Fibroblast of gingiva (primary cell): ENCODE measurements around the gene RBM19.
"Not testable (repeated sequence)": the region's sequence is repeated elsewhere in the genome, so short reads cannot be mapped to it uniquely, and the experiment has no call there.

Experiments used
- DNase-seq: peaks from one replicate; pipeline ENCODE4 v3.0.0-alpha.2; 2011; ENCODE audit warnings: low read depth

The RBM19 gene

DNA sequence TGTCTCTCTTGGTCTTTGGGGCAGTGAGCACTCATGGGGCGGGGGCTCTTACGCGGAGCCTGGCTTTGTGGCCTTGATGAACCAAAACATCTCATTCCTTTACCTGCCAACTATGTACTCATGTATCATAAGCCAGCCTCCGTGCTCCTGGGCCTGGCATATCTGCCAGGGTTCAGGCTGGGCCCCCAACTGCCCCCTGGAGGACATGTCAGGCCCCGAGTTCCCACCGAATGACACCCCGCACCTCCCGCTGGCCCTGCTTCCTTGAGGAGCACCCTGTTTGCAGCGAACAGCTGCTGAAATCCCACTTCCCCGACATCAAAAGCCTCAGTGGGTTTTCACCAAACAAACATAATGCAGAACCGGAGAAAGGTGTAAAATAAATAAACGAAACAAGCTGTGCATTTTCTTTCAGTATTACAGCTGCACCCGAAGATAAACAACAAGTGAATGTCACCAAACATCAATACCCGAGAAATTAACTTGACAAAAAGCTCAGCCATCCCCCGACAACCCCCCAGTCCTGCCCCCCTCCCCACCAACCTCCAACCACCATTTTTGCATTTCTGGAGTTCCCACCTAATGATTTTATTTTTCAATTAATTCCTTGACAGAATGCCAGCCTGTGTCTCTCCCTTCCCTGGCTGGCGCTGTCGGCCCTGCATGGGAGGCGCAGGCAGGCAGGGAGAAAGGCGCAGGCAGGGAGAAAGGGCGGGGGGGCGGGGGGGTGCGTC is 139.2 kb downstream of the RBM19 start:
- DNase-seq: no peak

DNA sequence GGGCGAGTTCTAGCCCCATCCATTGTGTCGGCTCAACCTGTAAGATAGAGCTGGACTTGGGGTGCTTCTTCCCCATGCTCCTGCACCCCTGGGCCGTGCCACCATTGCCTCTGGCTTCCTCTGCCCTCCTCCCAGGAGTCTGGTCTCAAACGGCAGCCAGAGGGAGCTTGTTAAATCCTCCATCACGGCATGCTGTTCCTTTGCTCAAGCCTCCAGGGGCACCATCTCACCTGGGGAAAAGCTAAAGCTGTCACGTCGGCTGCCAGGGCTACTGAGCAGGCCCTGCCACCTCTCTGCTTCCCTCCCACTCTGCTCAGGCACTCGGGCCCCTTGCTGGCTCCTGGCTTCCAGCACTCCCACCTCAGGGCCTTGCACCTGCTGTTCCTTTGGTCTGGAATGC is 140.4 kb downstream of the RBM19 start:
- no peak for DNase-seq

GRCh38 chr12:113823816-113824215 is 142.3 kb downstream of the RBM19 start:
- DNase-seq: no peak

DNA sequence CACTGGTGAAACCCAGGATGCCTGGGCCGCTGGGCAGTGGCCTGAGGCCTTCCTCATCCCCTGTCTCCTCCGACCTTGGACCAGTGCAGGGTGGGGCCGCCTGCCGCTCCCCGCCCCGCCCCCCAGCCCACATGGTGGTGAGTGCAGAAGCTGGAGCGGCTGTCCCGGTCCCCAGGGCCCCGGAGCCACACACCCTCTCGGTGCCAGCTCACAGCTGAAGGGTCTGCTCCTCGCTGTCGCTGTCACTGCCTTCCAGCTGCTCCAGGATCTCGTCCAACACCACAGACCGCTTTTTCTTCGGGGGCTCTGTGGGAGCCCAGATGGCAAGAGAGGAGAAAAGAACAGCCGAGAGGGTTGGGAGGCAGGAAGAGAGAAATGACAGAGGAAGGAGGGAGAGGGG is 143.1 kb downstream of the RBM19 start:
- DNase-seq: no peak

DNA sequence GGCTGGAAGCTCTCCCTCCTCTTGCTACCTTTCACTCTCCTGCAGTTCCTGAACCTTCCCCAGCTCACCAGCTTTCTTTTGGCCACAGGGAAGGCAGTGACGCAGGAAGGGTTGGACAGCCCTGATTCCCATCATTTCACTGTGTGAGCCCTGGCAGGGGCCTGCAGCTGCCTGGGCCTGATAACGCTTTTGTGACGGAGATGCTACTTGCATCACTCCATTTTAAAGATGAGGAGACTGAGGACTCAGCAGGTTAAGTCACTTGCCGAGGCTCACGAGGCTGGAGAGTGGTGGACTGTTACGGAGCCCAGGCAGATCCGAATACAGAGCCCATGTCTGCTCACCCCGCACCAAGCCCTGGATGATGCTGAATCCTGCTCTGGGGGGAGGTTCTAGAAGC is 145.3 kb downstream of the RBM19 start:
- DNase-seq: no peak

DNA sequence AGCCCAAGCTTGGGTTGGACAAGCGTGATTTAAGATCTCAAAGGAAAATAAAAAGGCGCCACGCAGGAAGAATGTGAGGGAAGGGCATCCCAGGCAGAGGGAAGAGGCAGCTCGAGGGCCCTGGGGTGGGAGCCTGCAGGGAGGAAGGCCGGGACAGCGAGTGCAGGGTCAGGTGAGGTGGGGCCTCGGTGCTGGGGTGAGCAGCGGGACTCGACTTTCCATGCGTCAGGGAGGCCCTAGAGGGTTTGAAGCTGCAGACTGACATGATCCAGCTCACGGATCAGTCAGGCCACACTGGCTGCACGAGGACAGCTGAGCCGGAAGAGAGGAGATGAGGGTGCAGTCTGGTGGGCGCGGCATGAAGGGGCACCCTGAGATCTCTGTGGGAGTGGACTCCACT is 145.8 kb downstream of the RBM19 start:
- DNase-seq: no peak

GRCh38 chr12:113819495-113819894 is 146.6 kb downstream of the RBM19 start:
- DNase-seq: no peak

GRCh38 chr12:113818833-113819232 is 147.3 kb downstream of the RBM19 start:
- no peak for DNase-seq

DNA sequence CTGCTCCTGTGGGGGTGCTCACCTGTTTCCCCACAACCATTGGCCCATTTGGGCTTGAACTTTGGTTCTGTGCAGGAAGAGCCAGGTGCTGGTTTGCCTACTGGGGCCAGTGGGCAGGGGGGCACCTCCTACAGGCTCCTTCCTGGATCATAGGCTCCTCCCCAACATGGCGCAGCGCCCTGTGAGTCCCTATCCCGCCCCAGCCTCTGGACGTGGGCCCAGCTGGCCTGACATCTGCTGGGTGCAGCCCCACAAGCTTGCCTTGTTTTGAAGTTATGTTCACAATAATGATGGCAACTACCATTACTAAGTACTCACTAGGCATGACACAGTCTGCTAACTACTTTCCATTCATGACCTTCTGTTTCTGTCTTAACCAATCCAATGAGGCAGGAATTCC is 147.8 kb downstream of the RBM19 start:
- DNase-seq: no peak

GRCh38 chr12:113816866-113817265 is 149.3 kb downstream of the RBM19 start:
- no peak for DNase-seq

DNA sequence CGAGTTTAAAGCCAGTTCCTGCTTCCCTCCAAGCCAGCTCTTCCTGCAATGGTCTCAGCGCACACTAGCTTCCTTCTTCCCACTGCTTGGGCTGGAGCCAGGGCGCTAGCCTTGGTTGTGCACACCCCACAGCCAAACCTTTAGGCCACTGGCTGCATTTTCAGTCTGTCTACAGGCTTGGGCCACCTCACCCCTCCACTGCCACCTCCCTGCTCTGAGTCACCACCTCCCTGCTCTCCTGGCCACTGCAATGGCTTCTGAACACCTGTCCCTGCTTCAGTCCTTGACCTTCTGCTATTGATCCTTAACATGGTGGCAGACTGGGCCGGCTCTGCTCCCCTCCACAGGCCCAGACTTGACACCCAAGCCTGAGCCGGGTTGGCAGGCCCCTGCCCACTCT is 151.1 kb downstream of the RBM19 start:
- DNase-seq: no peak

GRCh38 chr12:113813229-113813541 is 152.9 kb downstream of the RBM19 start:
- DNase-seq: no peak

DNA sequence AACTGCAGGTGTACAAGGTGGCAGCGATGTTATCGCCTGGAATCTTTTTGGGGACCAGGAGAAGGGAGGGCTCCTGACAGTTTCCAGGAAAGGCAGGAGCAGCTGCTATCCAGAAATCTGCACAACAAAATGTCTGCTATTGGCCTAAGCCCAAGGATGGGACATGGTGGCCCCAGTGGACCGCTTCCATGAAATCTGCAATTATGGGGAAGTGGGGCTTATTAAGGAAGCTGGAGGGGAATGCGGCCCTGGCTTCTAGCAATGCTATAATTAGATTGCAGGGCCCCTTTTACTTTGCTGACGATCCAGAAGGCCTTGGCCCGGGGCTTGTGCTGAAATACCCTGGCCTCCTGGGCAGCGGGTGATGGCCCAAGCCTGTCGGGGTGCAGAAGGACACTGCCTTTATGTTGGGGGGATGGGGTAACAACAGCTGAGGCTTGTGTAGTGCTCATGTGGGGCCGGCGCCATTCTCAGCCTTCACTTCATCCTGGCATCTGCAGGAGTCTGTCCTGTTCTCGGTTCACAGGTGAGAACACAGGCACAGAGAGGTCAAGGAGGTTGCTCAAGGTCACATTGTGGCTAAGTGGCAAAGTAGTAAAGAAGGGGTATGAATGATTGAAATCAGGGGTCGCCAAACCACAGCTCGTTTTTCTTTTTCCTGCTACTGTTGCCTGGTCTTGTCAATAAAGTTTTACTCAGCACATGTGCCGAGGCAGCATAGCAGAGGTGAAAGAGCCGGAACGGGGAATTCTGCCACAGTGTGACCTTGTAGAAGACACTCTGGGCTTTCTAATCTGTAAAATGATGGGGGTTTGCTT is 153.5 kb downstream of the RBM19 start:
- no peak for DNase-seq

- not testable (repeated sequence) for DNase-seq
Observed at GRCh38 chr12:113809462-113810220, 156.5 kb downstream of the RBM19 start.

GRCh38 chr12:113808095-113808951 is 157.8 kb downstream of the RBM19 start:
- no peak for DNase-seq

DNA sequence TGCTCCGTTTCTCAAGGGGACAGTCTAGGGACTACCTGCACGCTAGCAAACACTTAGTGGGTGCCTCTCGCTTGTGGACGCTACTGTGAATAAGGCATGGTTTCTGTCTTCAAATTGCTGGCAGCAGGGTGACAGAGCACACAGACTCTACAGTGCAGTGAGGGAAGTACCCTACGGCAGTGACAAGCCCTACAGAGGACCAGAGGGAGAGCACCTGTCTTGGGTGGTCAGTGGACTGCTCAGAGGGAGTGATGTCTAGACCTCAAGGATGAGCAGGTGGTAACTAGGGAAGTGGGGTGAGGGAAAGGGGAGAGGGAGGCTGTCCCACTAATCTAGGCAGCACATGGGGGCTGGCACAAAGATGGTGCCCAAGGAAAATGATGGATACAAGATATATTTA is 160.5 kb downstream of the RBM19 start:
- DNase-seq: no peak

GRCh38 chr12:113804961-113805600 is 161.0 kb downstream of the RBM19 start:
- no peak for DNase-seq

GRCh38 chr12:113803759-113804140 is 162.4 kb downstream of the RBM19 start:
- DNase-seq: no peak

DNA sequence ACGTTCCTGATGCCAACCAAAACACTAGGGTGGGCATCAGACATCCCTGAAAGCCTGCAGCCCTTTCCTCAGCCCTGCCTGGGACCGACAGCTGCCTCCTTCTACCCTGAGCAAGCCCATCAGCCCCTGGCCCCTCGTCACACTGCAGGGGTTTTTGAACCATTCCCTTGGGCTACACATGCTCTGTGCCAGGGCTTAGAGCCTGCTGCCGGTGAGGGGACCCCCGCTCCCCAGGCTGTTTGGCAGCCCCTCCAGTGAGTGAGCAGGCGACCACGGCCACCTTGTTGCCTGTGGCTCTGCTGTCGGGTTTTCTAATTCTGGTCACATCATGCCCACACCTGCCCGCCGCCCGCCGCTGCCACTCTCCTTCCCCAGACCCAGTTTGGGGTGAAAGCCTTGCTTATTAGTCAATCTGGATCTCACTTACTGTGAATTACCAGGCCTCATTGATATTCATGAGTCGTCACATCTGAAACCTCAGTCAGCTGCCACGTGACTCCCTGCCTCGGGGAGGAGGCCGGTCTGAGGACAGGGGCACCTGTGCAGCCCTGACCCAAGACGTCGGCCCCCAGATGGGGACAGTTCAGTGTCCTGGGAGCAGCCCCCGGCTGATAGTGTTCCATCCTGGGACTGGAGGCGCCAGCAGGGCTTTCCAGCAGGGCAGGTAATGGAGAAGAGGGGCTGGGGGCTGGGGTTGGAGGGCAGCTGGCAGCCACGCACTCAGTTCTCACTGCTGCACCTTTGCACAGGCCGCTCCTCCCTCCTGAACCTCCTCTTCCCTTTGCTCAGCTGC is 163.0 kb downstream of the RBM19 start:
- no peak for DNase-seq

- DNase-seq: no peak
Observed at GRCh38 chr12:113802000-113802749, 163.9 kb downstream of the RBM19 start.
